ENCODE measurements around the gene ASTN2. TPM values are rescaled to one million over a fixed set of nuclear protein-coding genes. Genes with fewer than 3 reads are reported as not detected.

ASTN2 gene
- total and polyA plus RNA-seq, 9 of the 15 experiments (the other 6 are each of a cell fraction or from before 2014, with no cell fraction given): 0.56 to 3.5 (median 1.9) TPM

DNA sequence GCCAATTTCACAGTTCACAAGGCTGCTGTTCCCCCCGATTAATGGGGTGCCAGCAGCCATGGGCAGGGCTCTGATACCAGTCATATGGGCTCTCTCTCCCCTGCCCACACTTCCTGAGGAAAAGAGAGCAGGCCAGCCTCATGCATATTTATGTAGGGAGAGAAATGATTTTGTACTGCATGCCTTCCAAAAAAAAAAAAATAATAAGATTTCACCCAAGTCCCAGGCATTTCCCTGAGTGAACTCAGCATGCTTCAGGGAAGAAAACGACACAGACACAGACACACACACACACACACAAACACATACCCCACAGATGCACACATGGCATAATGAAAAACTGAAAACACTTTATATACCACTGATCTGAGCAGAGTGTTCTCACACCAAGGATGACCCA lies 232.8 kb downstream of the ASTN2 start:
- no peaks in the 10 kb centered on the region for H4K20me1 ChIP-seq (replicated peaks; ENCODE audit: control insufficient read depth, insufficient read depth, low read length)
- intact Hi-C loops (cut with micrococcal nuclease) (no loop called here), in situ Hi-C loops (cut with MboI) (no loop called here)
- no peak overlapping the region for H3K27ac ChIP-seq (ENCODE audit: extremely low read depth, low read depth, low read length)
- no peak overlapping the region for H3K4me2 ChIP-seq (ENCODE audit: insufficient read depth, low read length)
- ATAC-seq (no peak), DNase-seq (ENCODE audit: extremely low read depth in 1 of 4, low spot score in 3 of 4) (no peak), FAIRE-seq (no peak)
- POLR2A ChIA-PET: no interaction called here
- no peaks in the 10 kb centered on the region for H3K9me1 ChIP-seq (ENCODE audit: control insufficient read depth, insufficient read depth, low read length)
- H3K4me3 ChIP-seq: no peak overlapping the region
- TF ChIP-seq SMARCA4 (IDR thresholded peaks at IDR 0.05): no peak
- TF ChIP-seq GATA2 (CRISPR knock-in tag; IDR thresholded peaks at IDR 0.05): no peak
- no peak for TF ChIP-seq ZNF232 (CRISPR knock-in tag; IDR thresholded peaks at IDR 0.05)
- no peak for TF ChIP-seq ZBTB8A (IDR thresholded peaks at IDR 0.05; ENCODE audit: partially characterized antibody)
- no peak for TF ChIP-seq ZZZ3 (IDR thresholded peaks at IDR 0.05)
- TF ChIP-seq SRSF7 (optimal IDR thresholded peaks at IDR 0.05; ENCODE audit: low read depth, low read length): no peak
- TF ChIP-seq ZNF445 (CRISPR knock-in tag; IDR thresholded peaks at IDR 0.05; ENCODE audit: low read depth): no peak
- TF ChIP-seq, protein P1, sequence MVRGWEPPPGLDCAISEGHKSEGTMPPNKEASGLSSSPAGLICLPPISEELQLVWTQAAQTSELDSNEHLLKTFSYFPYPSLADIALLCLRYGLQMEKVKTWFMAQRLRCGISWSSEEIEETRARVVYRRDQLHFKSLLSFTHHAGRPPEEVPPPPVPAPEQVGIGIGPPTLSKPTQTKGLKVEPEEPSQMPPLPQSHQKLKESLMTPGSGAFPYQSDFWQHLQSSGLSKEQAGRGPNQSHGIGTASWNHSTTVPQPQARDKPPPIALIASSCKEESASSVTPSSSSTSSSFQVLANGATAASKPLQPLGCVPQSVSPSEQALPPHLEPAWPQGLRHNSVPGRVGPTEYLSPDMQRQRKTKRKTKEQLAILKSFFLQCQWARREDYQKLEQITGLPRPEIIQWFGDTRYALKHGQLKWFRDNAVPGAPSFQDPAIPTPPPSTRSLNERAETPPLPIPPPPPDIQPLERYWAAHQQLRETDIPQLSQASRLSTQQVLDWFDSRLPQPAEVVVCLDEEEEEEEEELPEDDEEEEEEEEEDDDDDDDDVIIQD (CRISPR knock-in tag; IDR thresholded peaks at IDR 0.05): no peak
- no peak for TF ChIP-seq FOXK2 (conservative IDR thresholded peaks at IDR 0.05 in 1 of 2, IDR thresholded peaks at IDR 0.05 in 1 of 2; ENCODE audit: low read depth in 2 of 2)
- TF ChIP-seq CCNT2 (IDR thresholded peaks at IDR 0.05; ENCODE audit: borderline replicate concordance, extremely low read depth, insufficient read length, low read depth, low read length): no peak
- TF ChIP-seq, protein P2, sequence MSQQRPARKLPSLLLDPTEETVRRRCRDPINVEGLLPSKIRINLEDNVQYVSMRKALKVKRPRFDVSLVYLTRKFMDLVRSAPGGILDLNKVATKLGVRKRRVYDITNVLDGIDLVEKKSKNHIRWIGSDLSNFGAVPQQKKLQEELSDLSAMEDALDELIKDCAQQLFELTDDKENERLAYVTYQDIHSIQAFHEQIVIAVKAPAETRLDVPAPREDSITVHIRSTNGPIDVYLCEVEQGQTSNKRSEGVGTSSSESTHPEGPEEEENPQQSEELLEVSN (IDR thresholded peaks at IDR 0.05; ENCODE audit: borderline replicate concordance in 1 of 2, extremely low read depth in 1 of 2, insufficient read depth in 1 of 2, insufficient read length in 1 of 2, low read depth in 1 of 2, low read length in 1 of 2, poor library complexity in 1 of 2, severe bottlenecking in 1 of 2): no peak
- TF ChIP-seq CAMTA2 (CRISPR knock-in tag; conservative IDR thresholded peaks at IDR 0.05): no peak
- TF ChIP-seq L3MBTL2 (IDR thresholded peaks at IDR 0.05): no peak
- TF ChIP-seq IRF2 (CRISPR knock-in tag; IDR thresholded peaks at IDR 0.05): no peak
- TF ChIP-seq ZNF324 (CRISPR knock-in tag; IDR thresholded peaks at IDR 0.05): no peak
- no peaks in the 10 kb centered on the region for H3K36me3 ChIP-seq (ENCODE audit: control insufficient read depth, insufficient read depth, low read length)
- H3K9me3 ChIP-seq (replicated peaks; ENCODE audit: control insufficient read depth, insufficient read depth, low read depth, low read length): no peaks in the 10 kb centered on the region
- H3K9ac ChIP-seq (ENCODE audit: insufficient read depth in 1 of 2, low read depth in 2 of 2, low read length in 2 of 2): no peak overlapping the region
- no peaks in the 10 kb centered on the region for H3K4me1 ChIP-seq (replicated peaks in 1 of 2; ENCODE audit: control insufficient read depth in 2 of 2, insufficient read depth in 2 of 2, low read length in 2 of 2)
- H3K79me2 ChIP-seq (ENCODE audit: control insufficient read depth, insufficient read depth, low read length): no peaks in the 10 kb centered on the region
- H3K27me3 ChIP-seq (ENCODE audit: control insufficient read depth in 2 of 2, insufficient read depth in 2 of 2, low read length in 2 of 2): no peaks in the 10 kb centered on the region
- WGBS (ENCODE audit: insufficient coverage, low coverage, missing lambda C conversion rate): 6% methylated on average over 2 of the region's 2 CpGs
- H2AFZ ChIP-seq (ENCODE audit: low read depth, low read length): no peak overlapping the region
- BruUV-seq (replicated peaks): no TSS peak
- CTCF ChIA-PET (ENCODE audit: low intra/inter-chr PET ratio): no interaction called here

All from K562 (cell line).